NCI-H2196 (cell line): ENCODE measurements around the gene INF2.

Source experiments
- DNase-seq: peaks from one replicate; lab custom pipeline; 2025; ENCODE audit not compliant: unreplicated experiment; lab: John Stamatoyannopoulos, UW

The INF2 gene

DNA sequence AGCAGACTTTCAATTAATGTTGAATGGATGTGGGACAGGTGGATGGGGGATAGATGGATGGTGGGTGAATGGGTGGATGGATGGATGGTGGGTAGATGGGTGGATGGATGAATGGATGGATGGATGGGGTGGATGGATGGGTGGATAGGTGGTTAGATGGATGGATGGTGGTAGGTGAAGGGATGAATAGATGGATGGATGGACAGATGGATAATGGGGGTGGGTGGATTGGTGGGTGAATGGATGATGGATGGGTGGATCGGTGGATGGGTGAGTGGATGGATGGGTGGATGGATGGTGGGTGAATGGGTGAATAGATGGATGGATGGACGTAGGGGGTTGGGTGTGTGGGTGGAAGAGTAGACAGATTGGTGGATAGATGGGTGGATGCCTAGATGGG is 14.0 kb upstream of the INF2 start:
- no peak for DNase-seq

DNA sequence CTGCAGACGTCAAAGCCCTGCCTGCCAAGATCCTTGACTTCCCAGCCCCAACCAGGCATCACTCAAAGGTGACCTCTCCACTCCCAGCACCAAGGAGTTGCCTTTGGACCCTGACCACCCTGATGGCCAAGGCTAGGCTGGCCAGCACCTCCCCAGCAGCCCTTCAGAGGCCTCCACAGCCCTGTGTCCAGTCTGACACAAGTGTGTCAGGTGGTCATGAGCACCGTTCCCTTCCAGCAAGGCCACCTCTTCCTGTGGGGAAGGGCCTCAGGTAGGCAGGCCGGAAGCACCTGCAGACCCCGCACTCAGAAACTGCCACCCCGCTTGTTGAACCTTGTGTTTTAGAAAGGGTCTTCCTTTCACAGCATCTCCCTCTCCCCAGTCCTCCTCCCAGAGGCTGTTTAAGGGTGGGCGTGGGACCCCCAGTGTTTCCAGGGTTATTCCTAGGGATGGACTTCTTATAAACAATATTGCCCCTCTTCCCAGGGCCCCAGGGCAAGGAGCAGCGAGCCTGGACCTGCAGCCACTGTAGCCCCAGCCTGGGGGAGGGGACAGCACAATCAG is 13.2 kb upstream of the INF2 start:
- no peak for DNase-seq

DNA sequence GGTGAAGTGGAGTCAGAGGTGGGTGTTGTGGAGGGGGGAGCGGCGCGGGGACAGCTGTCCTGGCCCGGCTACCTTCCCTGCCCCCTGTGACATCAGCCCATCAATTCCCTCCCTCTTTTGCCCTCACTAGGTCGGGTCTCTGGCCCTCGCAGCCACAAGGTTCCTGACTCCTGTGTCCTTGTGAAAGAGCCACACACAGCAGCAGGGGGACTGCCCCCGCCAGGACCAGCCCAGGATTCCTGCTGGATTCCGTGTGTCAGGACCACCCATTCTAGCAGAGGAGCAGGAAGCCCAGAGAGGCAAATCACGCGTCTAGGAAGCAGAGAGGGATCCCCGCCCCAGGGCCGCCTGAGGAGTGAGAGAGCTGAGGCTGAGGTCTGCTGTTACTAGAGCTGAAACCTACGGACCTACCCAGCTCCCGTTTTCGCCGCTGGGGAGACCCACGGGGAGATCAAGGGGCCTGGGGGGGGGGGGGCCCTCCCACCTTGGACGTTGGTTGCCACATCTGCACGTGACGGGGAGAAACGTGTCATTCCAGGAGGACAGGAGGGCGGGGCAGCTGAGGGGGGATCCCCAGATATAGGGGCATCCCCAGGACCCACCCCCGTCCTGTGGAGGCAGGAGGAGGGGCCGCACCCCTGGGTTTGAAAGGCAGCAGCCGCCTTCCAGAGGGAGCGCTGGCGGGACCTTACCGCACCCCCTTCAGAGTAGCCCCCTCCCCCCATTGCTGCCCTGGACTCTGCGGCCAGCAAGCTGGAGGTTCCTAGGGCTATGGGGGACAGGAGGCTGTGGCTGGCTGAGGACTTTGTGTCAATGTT is 12.5 kb upstream of the INF2 start:
- DNase-seq = no peak

DNA sequence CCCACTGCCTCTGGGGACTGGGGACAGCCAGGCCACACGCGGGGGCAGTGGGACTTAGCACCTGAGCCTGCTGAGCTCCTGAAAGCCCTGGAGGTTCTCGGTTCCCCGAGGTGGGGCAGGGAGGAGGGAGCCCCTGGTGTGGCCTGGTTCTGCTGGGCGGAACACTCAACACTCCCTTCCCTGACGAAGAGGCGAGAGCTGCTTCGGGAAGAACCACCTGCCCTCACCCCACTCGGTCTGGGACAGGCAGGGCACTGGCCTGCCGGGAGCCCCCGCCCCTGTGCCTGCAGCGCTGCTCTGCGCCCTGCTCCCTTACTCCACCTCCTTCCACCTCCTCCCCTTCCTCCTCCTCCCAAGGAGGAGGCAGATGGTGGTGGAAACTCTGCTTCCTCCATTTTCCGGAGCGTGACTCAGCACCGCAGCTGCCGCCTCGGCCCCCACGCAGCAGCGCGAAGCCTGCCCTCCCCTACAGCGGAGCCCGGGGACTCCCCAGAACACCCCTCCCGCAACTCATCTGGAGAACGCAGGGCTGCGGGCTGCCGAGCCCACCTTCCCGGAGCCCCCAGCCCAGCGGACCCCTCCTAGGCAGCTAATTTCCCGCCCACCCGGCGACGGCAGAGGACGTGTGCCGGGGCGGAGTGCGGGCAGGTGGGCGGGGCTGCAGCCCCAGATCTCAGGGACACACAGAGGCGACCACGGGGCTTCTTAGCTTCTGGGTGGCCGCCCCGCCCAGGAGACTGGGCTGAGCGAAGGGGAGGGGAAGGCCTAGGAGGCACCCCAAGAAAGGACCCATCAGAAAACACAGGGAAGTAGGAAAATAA is 11.7 kb upstream of the INF2 start:
- no peak for DNase-seq

DNA sequence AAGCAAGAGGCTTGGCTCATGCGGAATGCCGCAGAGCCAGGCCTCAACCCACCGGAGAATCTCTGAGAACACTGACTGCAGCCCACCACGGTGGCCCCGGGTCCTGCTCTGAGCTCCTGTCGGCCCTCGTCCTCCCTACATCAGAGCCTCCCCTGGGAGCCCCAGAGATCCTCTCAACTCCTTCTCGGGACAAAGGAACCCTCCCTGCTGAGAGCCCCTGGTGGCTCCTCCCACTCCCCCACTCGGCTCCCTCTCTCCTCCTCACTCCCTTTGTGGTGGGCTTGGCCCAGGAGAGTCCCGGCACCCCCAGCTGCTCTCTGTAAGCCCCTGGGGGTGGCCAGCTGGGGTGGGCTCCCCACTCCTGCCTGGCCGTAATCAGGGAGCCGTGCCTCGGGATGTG is 11.1 kb upstream of the INF2 start:
- DNase-seq = no peak

GRCh38 chr14:104678901-104679705 is 10.3 kb upstream of the INF2 start:
- no peak for DNase-seq

DNA sequence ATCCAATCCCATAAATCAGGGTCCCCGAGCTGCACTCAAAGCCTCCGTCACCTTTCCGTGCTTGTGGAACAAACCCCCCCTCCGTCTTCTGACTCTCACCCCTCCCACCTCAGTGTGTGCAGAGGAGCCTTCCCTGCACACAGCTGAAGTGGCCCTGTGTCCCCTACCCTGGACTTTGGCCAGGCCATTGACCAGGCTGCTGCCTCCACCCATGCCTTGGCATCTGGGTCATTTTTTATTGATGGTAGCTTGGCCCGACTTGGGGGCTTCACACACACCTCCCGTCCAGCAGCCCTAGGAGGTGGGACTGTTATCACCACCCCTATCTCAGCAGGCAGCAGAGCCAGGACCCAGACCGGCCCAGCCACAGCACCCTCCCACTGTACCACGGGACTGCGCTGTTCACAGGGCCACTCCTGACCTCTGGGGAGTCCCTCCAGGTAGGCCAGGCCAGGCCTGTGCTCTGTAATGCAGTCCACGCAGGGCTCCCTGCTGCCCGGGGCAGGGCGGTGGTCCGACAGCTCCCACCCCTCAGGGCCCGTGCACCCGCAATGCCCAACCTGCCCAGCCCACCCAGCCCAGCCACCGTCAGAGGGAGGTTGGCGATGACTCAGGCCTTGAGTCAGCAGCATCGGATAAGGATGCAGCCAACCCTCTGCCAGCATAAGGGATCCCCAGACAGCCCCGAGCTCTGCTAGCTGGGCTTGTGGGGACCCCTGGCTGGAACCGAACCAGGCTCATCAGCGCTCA is 9.2 kb upstream of the INF2 start:
- no peak for DNase-seq

DNA sequence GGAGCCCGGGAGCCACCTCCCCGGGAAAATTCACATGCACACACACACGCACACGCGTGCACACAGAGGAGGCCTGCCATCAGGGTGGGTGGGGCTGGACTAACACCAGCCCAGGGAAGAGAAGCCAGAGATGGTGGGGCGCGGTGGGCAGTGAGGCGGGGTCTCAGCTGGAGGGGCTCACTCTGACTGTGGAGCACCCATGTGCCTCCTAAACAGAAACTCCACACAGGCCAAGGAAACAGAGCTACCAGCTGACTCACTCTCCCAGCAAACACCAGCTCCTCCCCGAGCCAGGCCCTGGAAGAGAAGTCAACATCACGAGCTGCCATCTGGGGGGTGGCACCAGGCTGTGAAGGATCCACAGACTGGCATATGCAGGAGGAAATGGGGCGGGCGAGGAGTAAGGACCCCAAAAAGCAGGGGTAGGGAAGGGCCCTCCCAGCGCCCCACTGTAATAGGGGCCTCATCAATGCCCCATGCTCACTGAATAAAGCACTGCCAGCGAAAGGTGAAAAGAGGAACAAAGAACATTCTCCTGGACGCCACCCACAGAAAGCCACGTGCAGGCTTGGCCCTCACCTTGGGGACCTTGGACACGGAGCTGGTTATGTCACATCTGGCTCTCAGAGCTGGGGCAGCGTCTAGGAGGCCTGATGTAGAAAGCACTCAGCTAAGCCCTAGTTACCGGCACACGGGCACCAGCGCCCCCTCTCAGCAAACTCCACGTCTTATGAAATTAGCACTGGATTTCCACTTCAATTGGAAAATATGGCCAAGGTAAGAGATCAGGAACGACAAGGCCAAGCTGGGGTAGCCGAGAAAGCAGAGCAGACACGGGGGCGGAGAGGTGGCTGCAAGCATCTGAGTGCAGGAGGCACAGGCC is 8.4 kb upstream of the INF2 start:
- no peak for DNase-seq

GRCh38 chr14:104681689-104682074 is 7.7 kb upstream of the INF2 start:
- no peak for DNase-seq

DNA sequence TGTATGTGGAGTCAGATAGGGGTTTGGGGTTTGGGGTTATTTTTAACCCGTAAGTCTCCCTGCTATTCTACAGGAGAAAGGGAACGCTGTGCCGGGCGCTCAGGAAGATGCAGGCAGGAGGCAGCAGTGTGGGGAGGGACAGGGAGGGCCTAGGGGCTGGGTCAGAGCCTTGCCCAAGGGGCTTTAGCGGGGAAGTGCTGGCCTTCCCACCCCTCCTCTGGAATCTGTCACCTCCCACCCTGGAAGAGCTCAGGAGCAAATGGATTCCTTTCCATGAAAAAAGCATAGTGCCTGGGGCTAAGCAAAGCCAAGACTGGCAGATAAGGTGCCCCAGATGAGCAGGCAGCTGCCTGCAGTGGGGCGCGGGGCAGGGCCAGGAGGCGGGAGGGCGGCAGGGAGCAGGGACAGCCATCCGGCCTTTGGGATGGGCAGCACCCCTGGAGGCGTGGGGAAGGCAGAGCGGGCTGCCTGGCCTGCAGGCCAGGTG is 7.3 kb upstream of the INF2 start:
- no peak for DNase-seq

GRCh38 chr14:104683653-104684448 is 5.6 kb upstream of the INF2 start:
- no peak for DNase-seq

DNA sequence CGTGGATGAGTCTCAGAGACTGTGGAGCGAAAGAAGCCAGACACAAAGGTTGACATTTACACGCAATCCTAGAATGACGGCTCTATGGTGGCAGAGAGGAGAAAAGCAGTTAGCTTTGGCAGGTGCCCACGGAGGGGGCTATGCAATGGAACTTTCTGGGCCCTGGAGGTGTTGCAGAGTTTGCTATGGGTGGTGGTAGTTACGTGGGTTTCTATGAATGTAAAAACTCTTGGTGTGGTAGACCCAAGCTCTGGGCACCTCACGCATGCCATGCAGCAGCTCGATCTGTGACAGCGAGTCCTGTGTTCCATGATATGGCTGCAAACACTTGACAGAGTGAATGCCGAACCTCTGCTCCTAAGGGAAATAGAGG is 5.0 kb upstream of the INF2 start:
- DNase-seq = no peak

DNA sequence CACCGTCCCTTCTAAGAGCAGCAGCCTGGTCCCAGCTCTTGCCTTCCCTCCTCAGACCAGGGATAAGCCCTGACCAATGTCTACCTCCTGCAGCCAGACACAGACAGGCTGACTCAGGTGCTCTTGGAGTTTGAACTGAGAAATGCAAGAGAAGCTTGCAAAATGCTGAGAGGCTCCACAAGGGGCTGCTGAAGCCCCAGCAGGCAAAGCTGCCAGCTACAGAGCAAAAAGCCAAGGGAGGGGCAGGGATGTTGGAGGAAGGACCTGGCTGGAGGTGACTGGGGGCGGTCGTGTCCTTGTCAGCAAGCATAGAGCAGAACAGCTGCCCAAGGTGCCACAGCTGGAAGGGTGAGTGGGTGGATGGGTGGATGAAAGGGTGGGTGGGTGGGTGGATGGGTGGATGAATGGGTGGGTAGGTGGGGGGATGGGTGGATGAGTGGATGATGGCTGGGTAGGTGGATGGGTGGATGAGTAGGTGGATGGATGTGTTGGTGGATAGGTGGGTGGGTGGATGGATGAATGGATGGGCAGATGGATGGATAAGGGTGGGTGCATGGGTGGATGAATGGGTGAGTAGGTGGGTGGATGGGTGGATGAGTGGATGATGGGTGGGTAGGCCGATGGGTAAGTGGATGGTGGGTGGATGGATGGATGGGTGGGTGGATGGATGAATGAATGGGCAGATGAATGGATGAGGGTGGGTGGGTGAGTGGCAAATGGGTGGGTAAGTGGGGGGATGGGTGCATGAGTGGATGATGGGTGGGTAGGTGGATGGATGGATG is 4.0 kb upstream of the INF2 start:
- DNase-seq = no peak

DNA sequence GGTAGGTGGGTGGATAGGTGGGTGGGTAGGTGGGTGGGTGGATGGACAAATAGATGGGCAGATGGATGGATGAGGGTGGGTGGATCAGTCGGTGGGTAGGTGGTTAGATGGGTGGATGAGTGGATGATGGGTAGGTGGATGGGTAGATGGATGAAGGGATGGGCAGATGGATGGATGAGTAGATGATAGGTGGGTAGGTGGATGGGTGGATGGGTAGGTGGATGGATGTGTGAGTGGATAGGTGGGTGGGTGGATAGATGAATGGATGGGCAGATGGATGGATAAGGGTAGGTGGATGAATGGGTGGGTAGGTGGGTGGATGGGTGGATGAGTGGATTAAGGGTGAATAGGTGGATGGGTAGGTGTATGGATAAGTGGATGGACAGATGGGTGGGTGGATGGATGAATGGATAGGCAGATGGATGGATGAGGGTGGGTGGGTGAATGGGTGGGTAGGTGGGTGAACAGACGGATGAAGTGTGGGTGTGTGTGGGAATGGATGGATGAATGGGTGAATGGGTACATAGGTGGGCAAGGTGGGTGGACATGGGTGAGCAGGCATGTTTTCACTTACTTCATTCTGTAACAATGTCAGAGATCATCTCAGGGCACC is 3.3 kb upstream of the INF2 start:
- DNase-seq = no peak

GRCh38 chr14:104686624-104687517 is 2.5 kb upstream of the INF2 start:
- no peak for DNase-seq
